ENCODE measurements around the gene SPPL2B.

SPPL2B gene

DNA sequence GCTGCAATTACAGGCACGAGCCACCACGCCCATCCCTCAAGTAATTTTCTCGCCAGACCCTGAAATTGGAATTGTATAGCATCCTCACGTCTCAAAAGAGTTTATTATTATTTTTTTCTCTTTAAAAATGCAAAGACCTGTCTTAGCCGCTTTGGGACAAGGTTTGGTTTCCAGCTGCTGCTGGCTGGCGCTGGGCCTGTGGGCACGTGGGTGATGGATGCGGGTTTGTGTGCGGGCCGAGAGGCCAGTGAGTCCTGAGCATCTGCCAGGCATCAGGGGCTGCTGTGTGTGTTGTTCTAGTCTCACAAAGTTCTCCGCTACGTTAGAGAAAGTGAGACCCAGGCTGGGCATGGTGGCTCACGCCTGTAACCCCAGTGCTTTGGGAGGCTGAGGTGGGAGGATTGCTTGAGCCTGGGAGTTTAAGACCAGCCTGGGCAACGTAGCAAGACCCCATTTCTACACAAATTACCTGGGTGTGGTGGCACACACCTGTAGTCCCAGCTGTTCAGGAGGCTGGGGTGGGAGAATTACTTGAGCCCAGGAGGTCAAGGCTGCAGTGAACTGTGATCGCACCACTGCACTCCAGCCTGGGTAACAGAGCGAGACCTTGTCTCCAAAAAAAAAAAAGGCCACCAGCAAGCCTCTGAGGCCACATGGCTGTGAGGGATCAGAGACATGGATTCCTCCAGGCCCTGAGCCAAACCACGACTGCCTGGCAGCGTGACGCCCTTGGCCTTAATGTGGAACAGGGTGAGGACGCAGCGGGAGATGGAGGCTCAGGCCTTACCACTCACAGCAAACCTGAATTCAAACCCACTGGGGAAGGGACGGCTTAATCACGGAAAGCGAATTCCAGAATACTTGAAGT is 26.9 kb downstream of the SPPL2B start:
- Histone ChIP-seq H3K27ac (no peak overlapping the region), H3K9me3 (no peaks in the 10 kb centered on the region), H3K27me3 (peaks cover 26% of the 10 kb centered on the region), H3K4me1 (ENCODE audit: control insufficient read depth in 1 of 2, insufficient read depth in 1 of 2, low read depth in 1 of 2, low read length in 1 of 2) (no peaks in the 10 kb centered on the region), H3K4me3 (ENCODE audit: low read depth in 1 of 2, low read length in 1 of 2) (no peak overlapping the region), H3K36me3 (peaks cover 23% of the 10 kb centered on the region)
- TF ChIP-seq, protein P1, sequence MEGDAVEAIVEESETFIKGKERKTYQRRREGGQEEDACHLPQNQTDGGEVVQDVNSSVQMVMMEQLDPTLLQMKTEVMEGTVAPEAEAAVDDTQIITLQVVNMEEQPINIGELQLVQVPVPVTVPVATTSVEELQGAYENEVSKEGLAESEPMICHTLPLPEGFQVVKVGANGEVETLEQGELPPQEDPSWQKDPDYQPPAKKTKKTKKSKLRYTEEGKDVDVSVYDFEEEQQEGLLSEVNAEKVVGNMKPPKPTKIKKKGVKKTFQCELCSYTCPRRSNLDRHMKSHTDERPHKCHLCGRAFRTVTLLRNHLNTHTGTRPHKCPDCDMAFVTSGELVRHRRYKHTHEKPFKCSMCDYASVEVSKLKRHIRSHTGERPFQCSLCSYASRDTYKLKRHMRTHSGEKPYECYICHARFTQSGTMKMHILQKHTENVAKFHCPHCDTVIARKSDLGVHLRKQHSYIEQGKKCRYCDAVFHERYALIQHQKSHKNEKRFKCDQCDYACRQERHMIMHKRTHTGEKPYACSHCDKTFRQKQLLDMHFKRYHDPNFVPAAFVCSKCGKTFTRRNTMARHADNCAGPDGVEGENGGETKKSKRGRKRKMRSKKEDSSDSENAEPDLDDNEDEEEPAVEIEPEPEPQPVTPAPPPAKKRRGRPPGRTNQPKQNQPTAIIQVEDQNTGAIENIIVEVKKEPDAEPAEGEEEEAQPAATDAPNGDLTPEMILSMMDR (IDR thresholded peaks at IDR 0.05) = no peak

DNA sequence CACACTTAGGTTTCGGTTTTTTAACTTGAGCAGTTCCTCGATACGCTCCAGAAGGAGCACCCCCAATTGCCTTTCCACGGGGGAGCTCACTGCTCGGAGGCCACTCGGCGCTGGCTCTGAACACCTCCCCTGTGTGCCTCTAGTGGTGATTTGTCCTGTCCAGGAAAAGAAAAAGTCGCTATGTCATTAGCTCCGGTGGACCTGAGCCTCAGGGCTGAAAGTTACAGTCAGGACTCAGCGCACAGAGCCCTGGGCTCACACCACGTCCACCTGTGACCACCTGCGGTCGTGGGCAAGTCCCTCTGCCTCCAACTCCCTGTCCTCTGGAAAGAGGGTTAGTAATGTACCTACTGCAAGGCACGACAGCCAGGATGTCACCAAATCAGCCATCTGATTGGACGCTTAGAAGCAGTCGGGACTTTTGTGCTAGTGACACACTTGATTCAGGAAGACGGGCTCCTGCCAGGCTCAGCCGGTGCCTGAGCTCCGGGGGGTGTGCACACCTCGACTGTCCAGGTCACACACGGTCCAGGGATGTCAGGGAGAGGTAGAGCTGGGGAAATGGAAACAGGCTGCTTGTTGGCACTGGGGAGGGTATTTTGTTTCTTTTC is 27.7 kb downstream of the SPPL2B start:
- Histone ChIP-seq H3K36me3 (peaks cover 17% of the 10 kb centered on the region), H3K27me3 (peaks cover 33% of the 10 kb centered on the region), H3K4me3 (ENCODE audit: low read depth in 1 of 2, low read length in 1 of 2) (no peak overlapping the region), H3K4me1 (ENCODE audit: control insufficient read depth in 1 of 2, insufficient read depth in 1 of 2, low read depth in 1 of 2, low read length in 1 of 2) (no peaks in the 10 kb centered on the region), H3K27ac (no peak overlapping the region), H3K9me3 (no peaks in the 10 kb centered on the region)
- TF ChIP-seq, protein P1 (IDR thresholded peaks at IDR 0.05) = no peak

DNA sequence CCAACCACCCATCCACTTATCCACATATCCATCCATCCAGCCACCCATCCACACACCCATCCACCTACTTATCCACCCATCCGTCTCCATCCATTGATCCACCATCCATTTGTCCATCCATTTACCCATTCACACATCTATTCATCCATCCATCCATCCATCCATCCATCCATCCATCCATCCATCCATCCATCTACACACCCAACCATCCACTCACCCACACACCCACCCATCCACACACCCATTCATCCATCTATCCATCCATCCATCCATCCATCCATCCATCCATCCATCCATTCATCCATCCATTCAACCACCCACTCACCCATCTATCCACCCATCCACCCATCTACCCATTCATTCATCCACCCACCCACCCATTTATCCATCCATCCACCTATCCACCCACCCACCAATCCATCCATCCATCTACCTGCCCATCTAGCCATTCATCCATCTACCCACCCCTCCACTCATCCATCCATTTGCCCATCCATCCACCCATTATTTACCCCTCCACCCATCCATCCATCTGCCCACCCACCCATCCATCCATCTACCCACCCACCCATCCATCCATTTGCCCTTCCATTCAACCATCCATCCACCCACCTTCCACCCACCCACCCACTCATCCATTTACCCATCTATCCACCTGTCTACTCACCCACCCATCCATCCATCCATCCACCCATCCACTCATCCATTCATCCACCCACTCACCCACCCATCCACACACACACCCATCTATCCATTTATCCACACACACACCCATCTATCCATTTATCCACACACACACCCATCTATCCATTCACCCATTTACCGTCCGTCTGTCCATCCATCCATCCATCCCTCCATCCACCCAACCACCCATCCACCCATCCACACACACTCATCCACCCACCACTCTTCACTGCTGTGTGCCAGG is 29.1 kb downstream of the SPPL2B start:
- no peaks in the 10 kb centered on the region for H3K9me3 ChIP-seq
- no peak overlapping the region for H3K4me3 ChIP-seq (ENCODE audit: low read depth in 1 of 2, low read length in 1 of 2)
- H3K27me3 ChIP-seq = peaks cover 47% of the 10 kb centered on the region
- no peaks in the 10 kb centered on the region for H3K4me1 ChIP-seq (ENCODE audit: control insufficient read depth in 1 of 2, insufficient read depth in 1 of 2, low read depth in 1 of 2, low read length in 1 of 2)
- H3K36me3 ChIP-seq = peaks cover 17% of the 10 kb centered on the region
- TF ChIP-seq, protein P1 (IDR thresholded peaks at IDR 0.05) = no peak
- no peak overlapping the region for H3K27ac ChIP-seq

DNA sequence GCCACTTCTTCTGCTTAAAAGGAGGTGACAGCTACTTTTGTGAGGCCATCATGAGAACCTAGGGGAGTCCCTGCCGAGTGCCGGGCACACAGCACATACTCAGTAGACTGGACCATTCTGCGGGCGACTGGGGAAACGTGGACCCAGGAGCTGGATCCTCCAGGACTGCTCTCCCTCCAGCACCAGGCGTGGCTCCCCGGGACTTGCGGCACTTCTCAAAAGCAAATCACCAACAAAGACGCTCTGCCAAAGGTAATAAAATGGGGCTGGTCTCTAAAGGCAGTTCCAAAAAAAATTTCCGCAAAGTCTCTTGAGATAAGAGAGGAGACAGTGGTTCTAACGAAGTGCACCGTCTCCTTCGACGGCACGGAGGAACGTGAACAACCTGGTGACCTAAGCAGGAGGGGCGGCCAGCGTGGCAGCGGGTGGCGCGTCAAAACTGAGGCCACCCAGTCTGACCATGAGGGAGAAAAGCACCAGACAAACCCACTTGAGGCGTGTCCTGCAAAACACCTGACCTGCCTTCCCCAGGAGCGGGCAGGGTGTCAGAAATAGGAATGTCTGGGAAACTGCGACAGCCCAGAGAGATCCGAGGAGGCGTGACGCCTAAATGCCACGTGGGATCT is 30.2 kb downstream of the SPPL2B start:
- Histone ChIP-seq H3K4me3 (ENCODE audit: low read depth in 1 of 2, low read length in 1 of 2) (no peak overlapping the region), H3K4me1 (ENCODE audit: control insufficient read depth in 1 of 2, insufficient read depth in 1 of 2, low read depth in 1 of 2, low read length in 1 of 2) (no peaks in the 10 kb centered on the region), H3K36me3 (peaks cover 7% of the 10 kb centered on the region), H3K27ac (no peak overlapping the region), H3K9me3 (no peaks in the 10 kb centered on the region), H3K27me3 (peaks cover 58% of the 10 kb centered on the region)
- TF ChIP-seq, protein P1 (IDR thresholded peaks at IDR 0.05) = no peak
